Vagina (tissue), 2 donors: ENCODE results near the gene NKAIN2.

Source experiments
- CTCF ChIP-seq, 3 experiments: fragments of 450-650 bp in 2 of 3; fragments of 200-600 bp in 1 of 3; sonication (generic) in 1 of 3; IDR thresholded peaks; one replicate each; pipeline ENCODE4 v1.5.1; 2017 to 2019; ENCODE audit warnings: antibody characterized with exemption in 3 of 3, mild to moderate bottlenecking in 2 of 3, moderate library complexity in 2 of 3
- POLR2A ChIP-seq, 2 donors: fragments of 450-650 bp; IDR thresholded peaks; one replicate each; pipeline ENCODE4 v1.6.1; 2017; ENCODE audit warnings: antibody characterized with exemption in 2 of 2, mild to moderate bottlenecking in 2 of 2, moderate library complexity in 2 of 2

GRCh38 chr6:124798942-124799496 lies 995.4 kb downstream of the NKAIN2 start:
- TF ChIP-seq POLR2A (IDR thresholded peaks at IDR 0.05) (no peak), CTCF (IDR thresholded peaks at IDR 0.05) (no peak)
